Measurements from ENCODE around the gene SLC14A1.
"Not testable (repeated sequence)": the region's sequence is repeated elsewhere in the genome, so short reads cannot be mapped to it uniquely, and the experiment has no call there.

SLC14A1 gene

GRCh38 chr18:45724601-45725000, 620 bp downstream of the SLC14A1 start:
- FAIRE-seq: no peak

- no peak for FAIRE-seq
Observed at GRCh38 chr18:45725336-45725735, 1.4 kb downstream of the SLC14A1 start.

- no peak for FAIRE-seq
Observed at GRCh38 chr18:45726603-45727002, 2.6 kb downstream of the SLC14A1 start.

GRCh38 chr18:45727068-45727467, 3.1 kb downstream of the SLC14A1 start:
- no peak for FAIRE-seq

- FAIRE-seq: no peak
Observed at GRCh38 chr18:45728336-45729010, 4.5 kb downstream of the SLC14A1 start.

GRCh38 chr18:45730832-45731575, 7.0 kb downstream of the SLC14A1 start:
- no peak for FAIRE-seq

- FAIRE-seq: no peak
Observed at GRCh38 chr18:45731716-45732115, 7.7 kb downstream of the SLC14A1 start.

- FAIRE-seq: no peak
Observed at GRCh38 chr18:45733535-45733934, 9.6 kb downstream of the SLC14A1 start.

GRCh38 chr18:45734505-45734904, 10.5 kb downstream of the SLC14A1 start:
- no peak for FAIRE-seq

GRCh38 chr18:45734944-45735343, 11.0 kb downstream of the SLC14A1 start:
- no peak for FAIRE-seq

- FAIRE-seq: no peak
Observed at GRCh38 chr18:45738660-45739059, 14.7 kb downstream of the SLC14A1 start.

GRCh38 chr18:45739268-45739667, 15.3 kb downstream of the SLC14A1 start:
- FAIRE-seq: no peak

GRCh38 chr18:45739848-45740247, 15.9 kb downstream of the SLC14A1 start:
- no peak for FAIRE-seq

GRCh38 chr18:45741056-45741455, 17.1 kb downstream of the SLC14A1 start:
- FAIRE-seq: no peak

- FAIRE-seq: no peak
Observed at GRCh38 chr18:45745817-45746461, 22.0 kb downstream of the SLC14A1 start.

- no peak for FAIRE-seq
Observed at GRCh38 chr18:45748501-45748900, 24.5 kb downstream of the SLC14A1 start.

GRCh38 chr18:45749918-45750689, 26.1 kb downstream of the SLC14A1 start:
- no peak for FAIRE-seq

GRCh38 chr18:45751766-45752165, 27.8 kb downstream of the SLC14A1 start:
- no peak for FAIRE-seq

- FAIRE-seq: no peak
Observed at GRCh38 chr18:45752681-45753080, 28.7 kb downstream of the SLC14A1 start.

- FAIRE-seq: no peak
Observed at GRCh38 chr18:45753286-45753685, 29.3 kb downstream of the SLC14A1 start.

GRCh38 chr18:45755934-45756333, 32.0 kb downstream of the SLC14A1 start:
- no peak for FAIRE-seq

GRCh38 chr18:45757005-45757404, 33.0 kb downstream of the SLC14A1 start:
- FAIRE-seq: no peak

- FAIRE-seq: not testable (repeated sequence)
Observed at GRCh38 chr18:45757644-45758043, 33.7 kb downstream of the SLC14A1 start.
